CD4-positive, alpha-beta T cell treated with Interleukin-17A for 4 hours (primary cell): Measurements from ENCODE around the gene CDH10.

ENCODE experiments used
- DNase-seq: peaks from one replicate; pipeline ENCODE4 v3.0.0-alpha.2; 2020; ENCODE audit warnings: mixed read lengths

Gene CDH10

GRCh38 chr5:24475101-24475500 lies 169.7 kb downstream of the CDH10 start:
- no peak for DNase-seq

- no peak for DNase-seq
These were observed 170.1 kb downstream of the CDH10 start for GRCh38 chr5:24474685-24475084.

- no peak for DNase-seq
These were observed 172.3 kb downstream of the CDH10 start for GRCh38 chr5:24472518-24472917.

- no peak for DNase-seq
These were observed 200.4 kb downstream of the CDH10 start for GRCh38 chr5:24444414-24444813.

- no peak for DNase-seq
These were observed 205.3 kb downstream of the CDH10 start for GRCh38 chr5:24439465-24439864.
